Activated CD8-positive, alpha-beta memory T cell treated with anti-CD3 and anti-CD28 coated beads, Interleukin-2, amount 50 U/mL, for 1 hour (primary cell): Measurements from ENCODE around the gene KREMEN1.

Source experiments
- DNase-seq: peaks from one replicate; pipeline ENCODE4 v3.0.0-alpha.2; 2020; ENCODE audit errors: extremely low read depth

KREMEN1 gene

GRCh38 chr22:29184849-29185490 is 112.1 kb downstream of the KREMEN1 start:
- no peak for DNase-seq

- DNase-seq, result no peak
Measured at GRCh38 chr22:29186302-29186701, 113.5 kb downstream of the KREMEN1 start.

DNA sequence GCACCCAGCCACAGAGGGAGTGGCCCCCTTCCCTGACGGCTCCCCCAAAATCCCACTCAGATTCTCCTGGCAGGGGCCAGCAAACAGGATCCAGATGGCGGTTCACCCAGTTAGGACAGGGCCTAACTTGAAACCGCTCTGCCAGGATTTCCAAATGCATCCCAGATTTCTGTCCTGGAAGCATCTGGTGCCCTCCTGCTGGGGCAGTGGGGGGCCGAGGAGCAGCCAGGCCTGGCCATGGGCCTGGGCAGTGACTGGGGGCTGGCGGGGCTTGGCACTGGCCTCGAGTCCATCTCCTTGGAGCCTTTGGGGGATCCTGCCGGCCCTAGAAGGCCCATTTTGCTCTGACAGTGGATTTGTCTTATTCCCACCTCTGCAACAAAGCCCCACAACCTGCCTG is 115.0 kb downstream of the KREMEN1 start:
- no peak for DNase-seq

- no peak for DNase-seq
Measured at GRCh38 chr22:29190051-29190450, 117.2 kb downstream of the KREMEN1 start.

- DNase-seq, result no peak
Measured at GRCh38 chr22:29190918-29191317, 118.1 kb downstream of the KREMEN1 start.

GRCh38 chr22:29193021-29193420 is 120.2 kb downstream of the KREMEN1 start:
- DNase-seq, result no peak

DNA sequence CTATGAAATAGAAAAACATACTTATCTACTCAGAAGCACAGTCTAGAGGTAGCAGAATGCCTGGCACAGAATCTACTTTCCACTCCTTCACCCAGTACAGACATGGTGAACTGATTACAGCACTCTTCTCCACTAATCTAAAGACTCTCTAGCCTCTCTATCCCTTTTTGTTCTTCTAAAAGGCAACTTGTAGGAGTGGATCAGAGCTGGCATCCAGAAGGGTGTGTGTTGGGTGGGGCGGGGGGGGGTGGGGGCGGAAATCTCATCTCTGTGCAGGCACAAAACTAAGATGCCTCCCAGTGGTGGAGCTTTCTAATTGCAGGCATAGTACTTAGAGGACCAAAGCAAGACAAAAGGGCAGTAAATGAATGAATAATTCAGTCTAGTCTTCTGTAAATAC is 121.3 kb downstream of the KREMEN1 start:
- no peak for DNase-seq

DNA sequence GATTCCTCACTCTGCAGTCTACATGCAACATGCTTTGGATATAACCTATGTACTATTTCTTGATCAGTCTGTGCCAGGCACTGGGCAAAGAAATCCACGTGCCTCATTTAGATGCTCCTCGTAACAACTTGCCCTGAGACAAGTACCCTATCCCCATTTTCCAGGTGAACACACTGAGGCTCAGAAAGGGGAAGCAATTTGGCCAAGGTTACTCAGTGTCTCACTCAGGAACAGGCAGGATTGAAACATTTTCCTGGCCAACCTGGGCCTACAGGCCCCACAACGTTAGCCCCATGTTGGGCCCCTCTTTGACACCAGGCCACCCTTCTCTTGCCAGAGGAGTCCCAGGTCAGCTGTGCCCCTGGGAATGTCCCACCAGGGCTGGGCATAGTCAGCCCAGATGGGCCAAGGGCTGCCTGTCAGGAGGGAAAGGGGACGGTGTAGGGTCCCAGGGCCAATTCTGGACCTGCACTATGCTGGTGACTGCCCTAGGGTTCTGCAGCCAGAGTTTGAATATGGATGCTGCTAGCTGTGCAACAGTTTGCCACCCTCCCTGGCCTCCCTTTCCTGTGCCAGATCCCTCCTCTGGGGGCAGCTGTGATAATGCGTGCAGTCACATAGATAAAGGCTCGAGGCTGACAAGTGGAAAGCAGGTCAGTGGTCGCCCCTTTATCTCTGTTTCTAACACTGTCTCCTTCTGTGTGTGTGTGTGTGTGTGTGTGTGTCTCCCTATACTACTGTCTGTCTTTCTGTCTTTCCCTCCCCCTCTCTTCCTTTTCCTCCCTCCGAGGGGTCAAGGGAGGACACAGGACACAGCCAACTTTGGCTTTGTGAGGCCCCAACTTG is 122.5 kb downstream of the KREMEN1 start:
- no peak for DNase-seq

- no peak for DNase-seq
Measured at GRCh38 chr22:29195964-29196666, 123.3 kb downstream of the KREMEN1 start.

- no peak for DNase-seq
Measured at GRCh38 chr22:29197096-29197495, 124.3 kb downstream of the KREMEN1 start.

- DNase-seq, result no peak
Measured at GRCh38 chr22:29198240-29198639, 125.4 kb downstream of the KREMEN1 start.

DNA sequence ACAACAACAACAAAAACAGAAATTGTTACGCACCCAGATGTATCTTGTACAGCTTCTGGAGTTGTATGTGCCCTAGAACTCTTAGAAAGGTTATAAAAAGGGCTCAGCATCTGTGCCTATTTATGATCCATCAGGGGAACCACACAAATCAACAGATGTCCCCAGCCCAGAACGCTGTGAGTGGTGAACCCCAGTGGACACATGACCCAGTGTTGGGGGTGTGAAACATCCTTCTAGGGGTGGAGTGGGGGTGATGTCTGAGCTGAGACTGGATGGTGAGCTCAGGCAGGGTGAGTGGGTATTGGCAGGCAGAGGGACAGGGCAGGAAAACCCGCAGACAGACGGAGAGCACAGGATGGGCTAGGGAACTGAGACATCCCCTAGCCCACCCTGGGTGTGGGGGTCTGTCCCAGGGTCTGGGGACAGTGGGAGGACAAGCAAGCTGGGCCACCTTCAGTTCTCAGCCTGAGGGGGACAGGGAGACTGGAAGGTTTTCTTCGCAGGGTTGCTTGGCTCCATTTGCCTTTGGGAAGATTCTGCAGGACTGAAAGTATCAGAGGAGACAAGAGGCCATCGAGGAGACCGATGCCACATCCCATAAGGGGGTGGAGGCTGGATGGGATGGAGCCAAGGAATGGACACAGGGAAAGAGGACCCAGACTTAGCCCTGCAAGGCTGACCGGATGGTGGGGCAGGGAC is 127.0 kb downstream of the KREMEN1 start:
- no peak for DNase-seq

- DNase-seq, result no peak
Measured at GRCh38 chr22:29200901-29201300, 128.1 kb downstream of the KREMEN1 start.

DNA sequence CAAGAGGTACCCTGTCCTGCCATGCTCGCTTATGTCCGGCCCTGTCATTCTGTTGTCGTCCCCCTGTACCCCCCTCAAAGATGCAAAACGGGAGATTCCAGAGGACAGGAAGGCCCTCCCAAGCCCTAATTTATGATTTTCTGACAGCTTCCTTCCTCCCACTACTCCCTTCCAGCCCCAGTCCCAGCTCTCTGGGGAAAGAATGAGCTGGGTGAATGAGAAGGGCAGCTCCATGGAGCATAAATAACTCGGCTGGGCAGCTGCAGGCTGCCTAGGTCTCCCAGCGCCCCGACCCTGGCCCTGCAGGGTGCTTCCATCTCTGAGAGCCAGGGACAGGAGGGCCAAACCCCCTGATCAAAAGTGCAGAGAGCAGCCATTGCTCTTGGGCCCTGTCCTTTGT is 128.9 kb downstream of the KREMEN1 start:
- DNase-seq, result no peak

- DNase-seq, result no peak
Measured at GRCh38 chr22:29202212-29203192, 129.7 kb downstream of the KREMEN1 start.

GRCh38 chr22:29203488-29204454 is 130.9 kb downstream of the KREMEN1 start:
- DNase-seq, result no peak

DNA sequence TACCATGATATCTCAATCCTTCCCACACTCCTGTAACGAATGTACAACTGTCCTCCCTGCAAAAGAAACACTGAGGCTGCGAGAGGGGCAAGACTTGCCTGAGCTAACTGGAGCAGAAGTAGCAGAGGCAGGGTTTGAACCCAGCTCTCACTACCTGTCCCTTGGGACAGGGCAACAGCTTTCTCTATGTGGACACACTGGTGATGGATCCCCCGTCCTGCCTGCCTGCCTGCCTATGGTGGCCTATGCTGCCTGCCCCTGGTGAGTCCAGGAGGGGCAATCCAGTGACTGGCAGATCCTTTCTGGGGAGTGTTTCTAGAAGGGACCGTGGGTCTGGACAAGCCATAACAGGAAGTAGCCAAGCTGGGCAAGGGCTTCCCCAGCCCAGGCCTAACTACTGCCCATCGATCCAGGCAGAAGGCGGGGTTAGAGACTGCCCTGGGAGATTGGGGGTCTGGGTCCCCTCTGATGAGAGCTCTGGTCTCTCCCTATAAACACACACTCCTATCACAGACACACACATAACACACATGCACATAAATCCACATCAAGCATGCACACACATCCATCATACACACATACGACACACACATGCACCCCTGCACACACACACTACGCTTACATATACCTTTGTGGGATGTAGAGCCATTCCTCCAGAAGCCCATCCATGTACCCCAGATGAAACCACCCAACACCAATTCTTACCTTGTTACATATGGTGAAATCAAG is 131.8 kb downstream of the KREMEN1 start:
- no peak for DNase-seq

DNA sequence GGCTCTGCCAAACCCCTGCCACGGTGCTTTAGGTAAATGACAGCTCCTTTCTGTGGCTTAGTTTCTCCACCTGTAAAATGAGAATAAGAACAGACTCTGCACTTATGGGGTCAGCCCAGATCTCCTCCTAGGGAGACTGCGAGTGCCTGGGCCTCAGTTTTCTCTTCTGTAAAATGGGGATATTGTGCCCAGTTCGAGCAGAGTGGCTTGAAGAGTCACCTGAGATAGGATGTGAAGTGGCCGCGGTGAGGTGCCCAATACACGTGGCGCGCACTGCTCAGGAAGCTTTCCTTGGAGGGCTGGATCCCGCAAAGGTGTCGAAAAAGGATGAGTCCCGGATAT is 132.4 kb downstream of the KREMEN1 start:
- no peak for DNase-seq
